Uterus (tissue), 4 donors: Measurements from ENCODE around the gene BPIFB6. TPM values are rescaled to one million over a fixed set of nuclear protein-coding genes. Genes with fewer than 3 reads are reported as not detected.

Source experiments
- DNase-seq, 2 donors: peaks; one replicate each; pipeline ENCODE4 v3.0.0-alpha.2; 2019 to 2020
- H3K27ac ChIP-seq, 2 donors: fragments of 200-600 bp; sonication (generic); 1 replicate in 1 of 2; 2 replicates in 1 of 2; pipeline ENCODE4 v1.5.1; 2016 to 2018
- H3K27me3 ChIP-seq, 2 donors: fragments of 200-600 bp; sonication (generic); one replicate each; pipeline ENCODE4 v1.5.1; 2018 to 2019; ENCODE audit warnings: control low read depth in 1 of 2
- H3K36me3 ChIP-seq, 2 donors: fragments of 200-600 bp; sonication (generic); one replicate each; pipeline ENCODE4 v1.5.1; 2019; ENCODE audit warnings: control low read depth in 1 of 2
- H3K4me1 ChIP-seq, 2 donors: fragments of 200-600 bp; sonication (generic); one replicate each; pipeline ENCODE4 v1.5.1; 2018 to 2019; ENCODE audit warnings: control low read depth in 1 of 2
- H3K4me3 ChIP-seq, 2 donors: fragments of 200-600 bp; sonication (generic); 1 replicate in 1 of 2; 2 replicates in 1 of 2; pipeline ENCODE4 v1.5.1; 2018 to 2019; ENCODE audit warnings: mild to moderate bottlenecking in 1 of 2
- H3K9me3 ChIP-seq, 2 donors: fragments of 200-600 bp; sonication (generic); one replicate each; pipeline ENCODE4 v1.5.1; 2019; ENCODE audit warnings: control low read depth in 1 of 2
- POLR2A ChIP-seq, 2 donors: fragments of 450-650 bp; IDR thresholded peaks; one replicate each; pipeline ENCODE4 v1.6.1; 2016; ENCODE audit warnings: antibody characterized with exemption in 2 of 2, mild to moderate bottlenecking in 1 of 2, moderate library complexity in 1 of 2
- intact Hi-C: fragments of 100-400 bp; cut with DNase I; formaldehyde crosslinking; loops from one replicate; pipeline ENCODE4 v1.15.1; 2023; ENCODE audit warnings: low total_unique reads
- total RNA-seq, 4 donors: library from RNA; depleted of rRNA in 3 of 4; stranded (reverse); fragments of >200 nt in 3 of 4; gene quantifications; one replicate each; pipeline versions ENCODE4 v1.1.0 to v1.2.4, GENCODE V29; 2014 to 2023
- TF ChIP-seq, protein P1 (sequence below), 4 experiments: fragments of 200-600 bp in 2 of 4; fragments of 450-650 bp in 2 of 4; sonication (generic) in 2 of 4; IDR thresholded peaks; one replicate each; pipeline ENCODE4 v1.5.1; 2016 to 2019; ENCODE audit warnings: antibody characterized with exemption in 4 of 4, mild to moderate bottlenecking in 2 of 4, moderate library complexity in 1 of 4
- donor health status: DM: yes; HTN: yes; CAD: no.

BPIFB6 gene
- total RNA-seq, 4 donors from 2014 or later, result not detected

DNA sequence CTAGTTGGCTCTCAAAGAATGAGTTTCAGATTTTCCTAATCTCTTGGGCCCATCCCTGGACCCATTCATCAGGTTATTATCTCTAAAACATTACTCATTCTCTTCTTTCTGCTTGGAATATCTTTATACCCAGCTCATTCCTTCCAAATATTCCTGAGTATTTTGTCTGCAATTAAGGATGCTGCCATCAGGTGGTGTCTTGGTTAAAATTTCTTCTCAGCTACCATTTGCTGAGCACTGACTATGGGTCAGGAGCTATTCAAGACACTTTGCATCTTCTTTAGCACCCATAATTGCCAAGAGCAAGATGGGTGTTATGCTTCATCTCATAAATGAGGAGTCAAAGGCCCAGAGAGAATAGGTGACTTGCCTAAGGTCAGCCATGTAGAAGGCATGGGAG lies 35.6 kb upstream of the BPIFB6 start:
- H3K27ac ChIP-seq, result no peak overlapping the region
- intact Hi-C loops, result no loop called here
- DNase-seq, result no peak
- H3K4me3 ChIP-seq, result no peak overlapping the region
- H3K4me1 ChIP-seq, result no peaks in the 10 kb centered on the region
- no peaks in the 10 kb centered on the region for H3K27me3 ChIP-seq
- TF ChIP-seq, protein P1, sequence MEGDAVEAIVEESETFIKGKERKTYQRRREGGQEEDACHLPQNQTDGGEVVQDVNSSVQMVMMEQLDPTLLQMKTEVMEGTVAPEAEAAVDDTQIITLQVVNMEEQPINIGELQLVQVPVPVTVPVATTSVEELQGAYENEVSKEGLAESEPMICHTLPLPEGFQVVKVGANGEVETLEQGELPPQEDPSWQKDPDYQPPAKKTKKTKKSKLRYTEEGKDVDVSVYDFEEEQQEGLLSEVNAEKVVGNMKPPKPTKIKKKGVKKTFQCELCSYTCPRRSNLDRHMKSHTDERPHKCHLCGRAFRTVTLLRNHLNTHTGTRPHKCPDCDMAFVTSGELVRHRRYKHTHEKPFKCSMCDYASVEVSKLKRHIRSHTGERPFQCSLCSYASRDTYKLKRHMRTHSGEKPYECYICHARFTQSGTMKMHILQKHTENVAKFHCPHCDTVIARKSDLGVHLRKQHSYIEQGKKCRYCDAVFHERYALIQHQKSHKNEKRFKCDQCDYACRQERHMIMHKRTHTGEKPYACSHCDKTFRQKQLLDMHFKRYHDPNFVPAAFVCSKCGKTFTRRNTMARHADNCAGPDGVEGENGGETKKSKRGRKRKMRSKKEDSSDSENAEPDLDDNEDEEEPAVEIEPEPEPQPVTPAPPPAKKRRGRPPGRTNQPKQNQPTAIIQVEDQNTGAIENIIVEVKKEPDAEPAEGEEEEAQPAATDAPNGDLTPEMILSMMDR (IDR thresholded peaks at IDR 0.05), result no peak
- no peak for TF ChIP-seq POLR2A (IDR thresholded peaks at IDR 0.05)
- no peaks in the 10 kb centered on the region for H3K9me3 ChIP-seq
- H3K36me3 ChIP-seq, result no peaks in the 10 kb centered on the region

DNA sequence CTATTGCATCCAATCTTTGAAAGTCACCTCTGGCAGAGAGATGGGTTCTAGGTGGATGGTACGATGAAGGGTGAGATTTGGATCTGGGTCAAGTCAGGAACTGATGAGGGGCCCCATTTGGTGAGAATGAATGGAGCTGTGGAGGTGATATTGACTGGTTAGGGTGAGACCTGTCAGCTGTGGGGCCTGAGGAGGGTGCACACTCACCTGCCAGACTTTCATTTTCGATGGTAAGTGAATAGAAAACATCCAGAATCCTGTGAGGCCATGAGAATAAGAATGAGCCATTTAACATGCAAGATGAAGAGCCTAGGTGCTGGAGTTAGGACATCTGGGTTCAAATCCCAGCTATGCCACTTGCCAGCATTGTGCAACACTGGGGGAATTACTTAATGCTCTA lies 34.0 kb upstream of the BPIFB6 start:
- DNase-seq, result no peak
- intact Hi-C loops, result no loop called here
- H3K4me3 ChIP-seq, result no peak overlapping the region

DNA sequence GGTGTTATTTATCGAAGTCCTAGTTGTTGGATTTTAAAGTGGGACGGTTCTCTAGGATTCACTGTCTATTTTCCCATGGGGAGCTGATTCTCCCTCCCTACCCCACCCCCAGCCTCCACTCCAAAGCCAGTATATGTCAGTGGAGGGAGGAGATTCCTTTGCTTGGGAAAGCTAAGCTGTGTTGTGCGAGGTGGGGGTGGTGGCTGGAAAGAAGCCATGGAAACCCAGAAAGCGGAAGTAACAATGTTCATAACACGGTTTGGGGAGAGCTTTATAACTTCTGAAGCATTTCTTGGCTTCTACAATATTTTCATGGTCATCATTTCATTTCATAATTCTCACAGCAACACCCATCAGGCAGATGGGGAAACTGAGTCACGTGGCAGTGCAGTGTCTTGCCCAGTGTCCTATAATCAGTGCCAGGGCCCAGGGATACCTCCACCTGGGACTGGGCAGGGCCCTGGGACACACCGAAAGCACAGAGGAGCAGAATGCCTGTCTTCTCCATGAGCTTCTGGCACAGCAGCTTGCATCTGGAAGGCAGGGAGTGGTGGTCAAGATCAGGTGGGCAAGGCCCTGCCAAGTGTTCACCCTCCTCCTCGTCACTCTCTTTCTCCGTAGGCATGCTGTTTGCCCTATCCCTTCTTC lies 31.7 kb upstream of the BPIFB6 start:
- TF ChIP-seq, protein P1 (IDR thresholded peaks at IDR 0.05), result no peak
- TF ChIP-seq POLR2A (IDR thresholded peaks at IDR 0.05), result no peak
- no peak for DNase-seq
- Histone ChIP-seq H3K4me1 (no peaks in the 10 kb centered on the region), H3K27ac (no peak overlapping the region), H3K36me3 (no peaks in the 10 kb centered on the region), H3K4me3 (no peak overlapping the region), H3K9me3 (no peaks in the 10 kb centered on the region), H3K27me3 (no peaks in the 10 kb centered on the region)
- intact Hi-C loops, result no loop called here

More for the DNA sequence above, 34.0 kb upstream of the BPIFB6 start:
- no peaks in the 10 kb centered on the region for H3K4me1 ChIP-seq
- H3K36me3 ChIP-seq, result no peaks in the 10 kb centered on the region
- no peaks in the 10 kb centered on the region for H3K9me3 ChIP-seq
- H3K27ac ChIP-seq, result no peak overlapping the region
- no peaks in the 10 kb centered on the region for H3K27me3 ChIP-seq
- no peak for TF ChIP-seq POLR2A (IDR thresholded peaks at IDR 0.05)
- TF ChIP-seq, protein P1 (IDR thresholded peaks at IDR 0.05), result no peak

DNA sequence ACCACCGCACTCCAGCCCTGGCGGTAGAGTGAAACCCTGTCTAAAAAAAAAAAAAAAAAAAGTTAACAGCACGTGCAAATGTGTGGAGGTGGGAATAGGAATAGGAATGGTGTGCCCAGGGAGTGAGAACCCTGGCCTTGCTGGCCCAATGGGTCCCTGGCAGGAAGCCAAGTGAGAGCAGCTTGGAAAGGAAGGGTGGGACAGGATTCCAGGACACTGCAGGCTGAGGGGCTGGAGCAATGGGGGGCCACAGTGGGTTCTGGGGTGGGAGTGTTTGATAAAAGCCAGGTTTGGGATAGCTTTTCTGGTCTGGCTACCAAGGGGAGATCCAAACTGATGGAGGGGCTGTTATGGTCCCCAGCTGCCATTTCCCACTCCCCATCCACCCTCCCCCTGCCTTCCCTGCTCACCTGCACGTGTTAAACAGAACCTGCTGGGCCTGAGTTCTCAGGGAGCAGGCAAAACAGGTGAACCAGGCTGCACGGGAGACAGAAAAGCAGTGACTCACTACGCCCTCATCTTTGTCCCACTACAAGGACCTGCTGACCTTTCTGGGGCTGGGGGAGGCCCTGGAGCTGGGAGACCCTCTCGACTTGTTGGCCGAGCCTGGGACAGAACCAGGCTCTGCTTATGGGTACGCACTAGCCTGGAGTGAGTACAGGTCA lies 30.5 kb upstream of the BPIFB6 start:
- TF ChIP-seq POLR2A (IDR thresholded peaks at IDR 0.05), result no peak
- TF ChIP-seq, protein P1 (IDR thresholded peaks at IDR 0.05), result no peak
- H3K27ac ChIP-seq, result no peak overlapping the region
- intact Hi-C loops, result no loop called here
- no peak overlapping the region for H3K4me3 ChIP-seq
- no peaks in the 10 kb centered on the region for H3K9me3 ChIP-seq
- H3K27me3 ChIP-seq, result no peaks in the 10 kb centered on the region
- no peak for DNase-seq
- no peaks in the 10 kb centered on the region for H3K4me1 ChIP-seq
- H3K36me3 ChIP-seq, result no peaks in the 10 kb centered on the region

DNA sequence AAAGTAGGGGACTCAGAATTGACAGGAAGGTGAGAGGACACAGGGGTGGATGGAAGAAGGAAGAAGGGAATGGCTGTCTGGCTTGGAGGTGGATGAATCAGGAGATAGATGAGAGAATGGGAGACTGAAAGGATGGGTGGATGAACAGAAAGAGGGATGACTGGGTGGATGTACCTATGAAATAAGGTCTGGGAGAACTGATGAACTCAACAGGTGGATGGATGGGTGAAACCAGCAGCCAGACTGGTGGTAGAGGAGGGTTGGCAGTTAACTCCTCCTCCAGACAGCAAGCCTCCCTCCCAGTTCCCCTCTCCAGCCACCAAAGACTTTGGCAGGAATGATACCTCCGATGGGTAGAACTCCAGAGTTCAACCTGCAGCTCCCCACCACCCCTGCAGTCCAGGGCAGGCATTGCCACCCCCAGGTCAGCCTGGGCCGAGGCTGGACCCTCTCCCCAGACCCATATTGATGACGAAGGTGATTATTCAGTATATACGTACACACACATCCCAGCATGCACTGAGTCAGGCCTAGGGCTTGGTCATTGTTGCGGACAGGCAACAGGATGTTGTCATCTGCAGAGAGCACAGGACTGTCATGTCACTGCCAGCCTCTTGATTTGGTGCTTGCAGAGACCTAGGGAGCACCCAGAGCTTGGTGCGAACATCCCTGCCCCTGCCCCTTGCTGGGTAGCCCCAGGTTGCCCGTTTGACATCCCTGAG lies 29.2 kb upstream of the BPIFB6 start:
- H3K36me3 ChIP-seq, result no peaks in the 10 kb centered on the region
- no peaks in the 10 kb centered on the region for H3K4me1 ChIP-seq
- H3K27ac ChIP-seq, result no peak overlapping the region
- H3K9me3 ChIP-seq, result no peaks in the 10 kb centered on the region
- DNase-seq, result no peak
- intact Hi-C loops, result no loop called here
- no peaks in the 10 kb centered on the region for H3K27me3 ChIP-seq
- TF ChIP-seq, protein P1 (IDR thresholded peaks at IDR 0.05), result no peak
- TF ChIP-seq POLR2A (IDR thresholded peaks at IDR 0.05), result no peak
- H3K4me3 ChIP-seq, result no peak overlapping the region
